ENCODE results near the gene LRFN3.
"Not testable (repeated sequence)": the region's sequence is repeated elsewhere in the genome, so short reads cannot be mapped to it uniquely, and the experiment has no call there.

LRFN3 gene

GRCh38 chr19:35977446-35978222 lies 41.5 kb downstream of the LRFN3 start:
- no peak for DNase-seq

- no peak for DNase-seq
Measured at GRCh38 chr19:35978271-35978670, 42.1 kb downstream of the LRFN3 start.

GRCh38 chr19:35978832-35979365 lies 42.7 kb downstream of the LRFN3 start:
- peak in 1 of 3 experiments; percentile 14 for DNase-seq

GRCh38 chr19:35980997-35981396 lies 44.8 kb downstream of the LRFN3 start:
- not testable (repeated sequence) for DNase-seq

GRCh38 chr19:35983177-35983576 lies 47.0 kb downstream of the LRFN3 start:
- no peak for DNase-seq

GRCh38 chr19:35986111-35986510 lies 49.9 kb downstream of the LRFN3 start:
- no peak for DNase-seq

- peak; percentile 68 to 88 (median 81) for DNase-seq
Measured at GRCh38 chr19:35986664-35987570, 50.7 kb downstream of the LRFN3 start.

GRCh38 chr19:35987571-35987896 lies 51.4 kb downstream of the LRFN3 start:
- no peak for DNase-seq

- DNase-seq = no peak
Measured at GRCh38 chr19:35988824-35989223, 52.6 kb downstream of the LRFN3 start.

GRCh38 chr19:35990156-35990555 lies 54.0 kb downstream of the LRFN3 start:
- no peak for DNase-seq

GRCh38 chr19:35990771-35991730 lies 54.9 kb downstream of the LRFN3 start:
- DNase-seq = no peak

GRCh38 chr19:35991731-35992450 lies 55.7 kb downstream of the LRFN3 start:
- no peak for DNase-seq

GRCh38 chr19:35992907-35993765 lies 57.0 kb downstream of the LRFN3 start:
- DNase-seq = no peak

- no peak for DNase-seq
Measured at GRCh38 chr19:35993923-35994598, 57.9 kb downstream of the LRFN3 start.

Measured in NCI-H1417 (cell line).